Upper lobe of left lung (tissue), 4 donors: ENCODE data around the gene PSME3IP1.

Experiments
- POLR2A ChIP-seq, 4 donors: fragments of 450-650 bp; IDR thresholded peaks; one replicate each; pipeline ENCODE4 v1.5.1; 2016 to 2017; ENCODE audit warnings: antibody characterized with exemption in 4 of 4, mild to moderate bottlenecking in 2 of 4
- TF ChIP-seq, protein P1 (sequence below), 6 experiments: fragments of 450-650 bp in 4 of 6; fragments of 200-600 bp in 2 of 6; sonication (generic) in 2 of 6; IDR thresholded peaks; one replicate each; pipeline ENCODE4 v1.5.1; 2016 to 2019; ENCODE audit warnings: antibody characterized with exemption in 6 of 6

DNA sequence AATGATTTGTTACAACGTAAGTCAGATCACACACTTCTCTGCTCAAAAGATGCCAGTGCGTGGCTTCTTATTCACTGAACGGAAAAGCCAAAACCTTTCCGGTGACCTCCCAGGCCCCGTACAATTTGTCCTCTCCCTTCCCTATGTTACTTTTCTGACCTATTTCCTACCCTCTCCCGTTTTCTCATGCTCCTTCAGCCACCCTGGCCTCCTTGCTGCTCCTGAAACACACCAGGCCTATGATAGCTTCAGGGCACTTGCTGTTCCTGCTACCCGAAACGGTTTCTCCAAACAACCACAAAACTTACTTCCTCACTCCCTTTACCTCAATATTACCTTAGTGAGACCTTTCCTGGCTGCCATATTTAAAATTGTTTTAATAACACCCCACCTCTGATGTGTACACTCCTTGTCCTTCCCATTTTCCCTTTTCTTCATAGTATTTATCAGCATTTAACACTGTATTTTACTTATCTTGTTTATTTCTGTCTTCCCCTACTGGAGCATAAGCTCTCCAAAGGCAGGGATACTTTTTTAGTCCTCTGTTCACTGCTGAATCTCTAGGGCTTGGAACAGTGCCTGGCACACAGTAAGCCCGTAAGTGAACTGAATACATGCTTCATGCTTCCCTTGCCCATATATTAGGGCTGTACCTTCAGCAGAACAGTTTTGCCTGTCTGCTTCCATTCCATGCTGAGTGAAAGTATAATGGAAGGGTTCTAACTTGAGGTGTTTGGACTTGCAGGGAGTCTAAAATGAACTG lies 48.3 kb upstream of the PSME3IP1 start:
- TF ChIP-seq, protein P1, sequence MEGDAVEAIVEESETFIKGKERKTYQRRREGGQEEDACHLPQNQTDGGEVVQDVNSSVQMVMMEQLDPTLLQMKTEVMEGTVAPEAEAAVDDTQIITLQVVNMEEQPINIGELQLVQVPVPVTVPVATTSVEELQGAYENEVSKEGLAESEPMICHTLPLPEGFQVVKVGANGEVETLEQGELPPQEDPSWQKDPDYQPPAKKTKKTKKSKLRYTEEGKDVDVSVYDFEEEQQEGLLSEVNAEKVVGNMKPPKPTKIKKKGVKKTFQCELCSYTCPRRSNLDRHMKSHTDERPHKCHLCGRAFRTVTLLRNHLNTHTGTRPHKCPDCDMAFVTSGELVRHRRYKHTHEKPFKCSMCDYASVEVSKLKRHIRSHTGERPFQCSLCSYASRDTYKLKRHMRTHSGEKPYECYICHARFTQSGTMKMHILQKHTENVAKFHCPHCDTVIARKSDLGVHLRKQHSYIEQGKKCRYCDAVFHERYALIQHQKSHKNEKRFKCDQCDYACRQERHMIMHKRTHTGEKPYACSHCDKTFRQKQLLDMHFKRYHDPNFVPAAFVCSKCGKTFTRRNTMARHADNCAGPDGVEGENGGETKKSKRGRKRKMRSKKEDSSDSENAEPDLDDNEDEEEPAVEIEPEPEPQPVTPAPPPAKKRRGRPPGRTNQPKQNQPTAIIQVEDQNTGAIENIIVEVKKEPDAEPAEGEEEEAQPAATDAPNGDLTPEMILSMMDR (IDR thresholded peaks at IDR 0.05) = no peak
- no peak for TF ChIP-seq POLR2A (IDR thresholded peaks at IDR 0.05)
